Daoy (cell line): ENCODE data around the gene FADS2. TPM values are rescaled to one million over a fixed set of nuclear protein-coding genes. Genes with fewer than 3 reads are reported as not detected.

Experiments
- DNase-seq: peaks from one replicate; pipeline ENCODE4 v3.0.0-alpha.2; 2015; ENCODE audit warnings: low read depth
- total RNA-seq: library from RNA; depleted of rRNA; stranded (reverse); fragments of >200 nt; shearing (Covaris generic); gene quantifications from 2 replicates; pipeline ENCODE4 v1.2.3, GENCODE V29; 2014

The FADS2 gene
- total RNA-seq, 1 experiment from 2014 or later = 21.3 TPM

GRCh38 chr11:61820174-61820573 lies 7.9 kb upstream of the FADS2 start:
- no peak for DNase-seq

GRCh38 chr11:61826930-61827570 lies 1.1 kb upstream of the FADS2 start:
- DNase-seq = no peak

GRCh38 chr11:61828379-61828628 lies 204 bp downstream of the FADS2 start:
- DNase-seq = no peak

- DNase-seq = peak; percentile 52
Observed at GRCh38 chr11:61828629-61829407, 718 bp downstream of the FADS2 start.

- DNase-seq = no peak
Observed at GRCh38 chr11:61829806-61830205, 1.7 kb downstream of the FADS2 start.

GRCh38 chr11:61830237-61831105 lies 2.4 kb downstream of the FADS2 start:
- DNase-seq = no peak

- DNase-seq = no peak
Observed at GRCh38 chr11:61832207-61832606, 4.1 kb downstream of the FADS2 start.

- no peak for DNase-seq
Observed at GRCh38 chr11:61832754-61833153, 4.7 kb downstream of the FADS2 start.

- no peak for DNase-seq
Observed at GRCh38 chr11:61833471-61833870, 5.4 kb downstream of the FADS2 start.

- DNase-seq = no peak
Observed at GRCh38 chr11:61833926-61834277, 5.8 kb downstream of the FADS2 start.

GRCh38 chr11:61834278-61835048 lies 6.4 kb downstream of the FADS2 start:
- peak; percentile 57 for DNase-seq

- no peak for DNase-seq
Observed at GRCh38 chr11:61836193-61836592, 8.1 kb downstream of the FADS2 start.

- DNase-seq = no peak
Observed at GRCh38 chr11:61837411-61838005, 9.4 kb downstream of the FADS2 start.

GRCh38 chr11:61838501-61838900 lies 10.4 kb downstream of the FADS2 start:
- no peak for DNase-seq

GRCh38 chr11:61838921-61839320 lies 10.8 kb downstream of the FADS2 start:
- DNase-seq = no peak

GRCh38 chr11:61839742-61840141 lies 11.6 kb downstream of the FADS2 start:
- no peak for DNase-seq

GRCh38 chr11:61840371-61840770 lies 12.3 kb downstream of the FADS2 start:
- no peak for DNase-seq

- DNase-seq = no peak
Observed at GRCh38 chr11:61841636-61842527, 13.8 kb downstream of the FADS2 start.

- DNase-seq = no peak
Observed at GRCh38 chr11:61842528-61842820, 14.4 kb downstream of the FADS2 start.

- no peak for DNase-seq
Observed at GRCh38 chr11:61844909-61845565, 16.9 kb downstream of the FADS2 start.
